ENCODE results near the gene CDH24. TPM values are rescaled to one million over a fixed set of nuclear protein-coding genes. Genes with fewer than 3 reads are reported as not detected.

Gene CDH24
- total and polyA plus RNA-seq, 2 of the 4 experiments (the other 2 are of a cell fraction): 3.9 to 24.4 TPM

GRCh38 chr14:23078692-23079116, 21.4 kb upstream of the CDH24 start:
- H2BK120ac ChIP-seq (ENCODE audit: low read depth, low read length): peak overlapping the region; percentile 91
- H3K9me3 ChIP-seq (ENCODE audit: control insufficient read depth, insufficient read depth, low read length): no peaks in the 10 kb centered on the region
- peak overlapping the region; percentile 83; the same call in 1 of the 2 replicates for H3K23ac ChIP-seq (ENCODE audit: low read depth, low read length)
- H2AFZ ChIP-seq (replicated peaks; ENCODE audit: low read length, poor library complexity): peak overlapping the region; percentile 59
- H4K5ac ChIP-seq (ENCODE audit: low read depth, low read length): peak overlapping the region; percentile 56
- peak overlapping the region; percentile 91 for H4K91ac ChIP-seq (ENCODE audit: insufficient read depth, low read depth, low read length)
- intact Hi-C loops (cut with micrococcal nuclease) (loop anchor here (2.0 to 5.0 kb wide), 2 partner anchors 16 to 109 kb away; partner anchors contain the start of genes ACIN1 and C14orf119), dilution Hi-C loops (cut with HindIII; ENCODE audit: low sequenced_read_pairs, unreplicated experiment) (no loop called here), in situ Hi-C loops (cut with MboI; ENCODE audit: low sequenced_read_pairs) (loop anchor here (25.0 kb wide), 1 partner anchor 1059 kb away; the partner anchor contains the start of genes EMC9, FITM1, PSME1 and PSME2)
- peak overlapping the region; percentile 90 for H2AK5ac ChIP-seq (ENCODE audit: low read depth, low read length)
- H3K4me3 ChIP-seq (ENCODE audit: insufficient read depth, low read depth, low read length): no peak overlapping the region
- BruUV-seq (replicated peaks): no TSS peak
- H2AK9ac ChIP-seq (replicated peaks; ENCODE audit: low read depth, low read length, poor library complexity): peak overlapping the region; percentile 96
- H3K9ac ChIP-seq (ENCODE audit: low read depth, low read length): peak overlapping the region; percentile 71
- peak overlapping the region; percentile 85 for H3K56ac ChIP-seq (ENCODE audit: extremely low read depth, insufficient read depth, low read length)
- peak overlapping the region; percentile 84 for H2BK20ac ChIP-seq (ENCODE audit: low read depth, low read length)
- ATAC-seq (ENCODE audit: low read depth) (peak; percentile 96), DNase-seq (peak; percentile 98)
- H3K4ac ChIP-seq (ENCODE audit: low read depth, low read length): peak overlapping the region; percentile 93
- peak overlapping the region; percentile 56 for H3K18ac ChIP-seq (ENCODE audit: low read depth, low read length)
- peak overlapping the region; percentile 94 for H3K14ac ChIP-seq (replicated peaks; ENCODE audit: low read depth, low read length)
- peaks cover 21 to 47% of the 10 kb centered on the region in 2 experiments for H3K79me1 ChIP-seq (ENCODE audit: low read depth in 1 of 2, low read length in 2 of 2)
- peak overlapping the region; percentile 34; the same call in 1 of the 2 replicates for H3K4me2 ChIP-seq (ENCODE audit: low read depth, low read length)
- ChIA-PET CTCF (interaction anchor here (0.8 to 2.9 kb wide), 5 partner anchors 10 to 92 kb away, joined by 3 to 21 read pairs (median 8); partner anchors contain the start of genes ACIN1 and C14orf119), POLR2A (ENCODE audit: unreplicated experiment) (no interaction called here)
- peaks cover 46% of the 10 kb centered on the region for H3K36me3 ChIP-seq (ENCODE audit: control insufficient read depth, insufficient read depth, low read length)
- H4K20me1 ChIP-seq (ENCODE audit: insufficient read depth, low read length): no peaks in the 10 kb centered on the region
- H4K8ac ChIP-seq (ENCODE audit: low read depth in 2 of 2, low read length in 2 of 2): peak overlapping the region; percentile 37 to 93
- H2BK5ac ChIP-seq (ENCODE audit: low read depth, low read length, poor library complexity, severe bottlenecking): peak overlapping the region; percentile 93
- peaks cover 6% of the 10 kb centered on the region for H3K9me1 ChIP-seq (ENCODE audit: insufficient read depth, low read length)
- peak overlapping the region; percentile 90 for H3K27ac ChIP-seq (ENCODE audit: insufficient read depth, low read length)
- no peaks in the 10 kb centered on the region for H3K27me3 ChIP-seq (ENCODE audit: control insufficient read depth, insufficient read depth, low read length)
- no CpG with 5 or more reads among the region's 2 CpGs for WGBS, 2 experiments (ENCODE audit: extremely low coverage in 2 of 2, insufficient read length in 1 of 2)
- peaks cover 14% of the 10 kb centered on the region for H3K4me1 ChIP-seq (ENCODE audit: control insufficient read depth, insufficient read depth, low read length)
- peak overlapping the region; percentile 79; the same call in 2 of the 3 replicates for H2BK15ac ChIP-seq (ENCODE audit: low read depth, low read length)
- TF ChIP-seq RAD21 (IDR thresholded peaks at IDR 0.05; ENCODE audit: low read length) (no peak), SMC3 (IDR thresholded peaks at IDR 0.05; ENCODE audit: low read depth, low read length) (0 out of 2 replicates have a peak, but pooled peaks have one; percentile 10), RCOR1 (IDR thresholded peaks at IDR 0.05; ENCODE audit: insufficient replicate concordance, low read length) (peak; percentile 75), BHLHE40 (IDR thresholded peaks at IDR 0.05; ENCODE audit: low read depth, low read length) (no peak; the same call in 1 of the 2 replicates), NFE2L2 (IDR thresholded peaks at IDR 0.05; ENCODE audit: low read depth, low read length) (peak; percentile 79; the same call in 1 of the 2 replicates), ELK1 (IDR thresholded peaks at IDR 0.05; ENCODE audit: borderline replicate concordance, low read depth, low read length) (no peak), MXI1 (IDR thresholded peaks at IDR 0.05; ENCODE audit: borderline replicate concordance, low read depth, low read length) (no peak), CTCF (conservative IDR thresholded peaks at IDR 0.05; ENCODE audit: low read depth, low read length) (peak; percentile 19; the same call in 1 of the 2 replicates), CEBPB (IDR thresholded peaks at IDR 0.05; ENCODE audit: low read depth, low read length) (peak; percentile 96), MAZ (IDR thresholded peaks at IDR 0.05; ENCODE audit: borderline replicate concordance, low read depth, low read length) (peak; percentile 62; the same call in 1 of the 2 replicates), RFX5 (IDR thresholded peaks at IDR 0.05; ENCODE audit: low read depth, low read length) (no peak), CHD1 (IDR thresholded peaks at IDR 0.05; ENCODE audit: low read depth, low read length) (no peak), POLR2A (IDR thresholded peaks at IDR 0.05; ENCODE audit: low read depth, low read length) (peak; percentile 70; the same call in 1 of the 2 replicates), MAFK (IDR thresholded peaks at IDR 0.05; ENCODE audit: low read depth, low read length) (peak; percentile 45), USF2 (IDR thresholded peaks at IDR 0.05; ENCODE audit: low read depth, low read length) (peak; percentile 78; the same call in 1 of the 2 replicates)

All from IMR-90 (cell line).